Skeletal muscle tissue (tissue), 4 donors: ENCODE results near the gene DNAJC18. TPM values are rescaled to one million over a fixed set of nuclear protein-coding genes. Genes with fewer than 3 reads are reported as not detected.
"Not testable (repeated sequence)": the region's sequence is repeated elsewhere in the genome, so short reads cannot be mapped to it uniquely, and the experiment has no call there.

Experiments
- H3K27ac ChIP-seq: one replicate; pipeline ENCODE4 v1.7.0; 2013; ENCODE audit warnings: mild to moderate bottlenecking, low read depth, low read length, inconsistent platforms
- H3K27me3 ChIP-seq, 3 donors: one replicate each; pipeline ENCODE4 v1.7.0; 2013; ENCODE audit warnings: low read length in 3 of 3; ENCODE audit not compliant: control insufficient read depth in 3 of 3, insufficient read depth in 3 of 3
- H3K36me3 ChIP-seq, 3 donors: one replicate each; pipeline ENCODE4 v1.7.0; 2013; ENCODE audit warnings: low read length in 3 of 3; ENCODE audit not compliant: control insufficient read depth in 3 of 3, insufficient read depth in 3 of 3
- H3K4me1 ChIP-seq, 3 donors: one replicate each; pipeline ENCODE4 v1.7.0; 2013; ENCODE audit warnings: low read length in 3 of 3, mild to moderate bottlenecking in 3 of 3; ENCODE audit not compliant: control insufficient read depth in 3 of 3, insufficient read depth in 3 of 3
- H3K4me3 ChIP-seq, 3 donors: one replicate each; pipeline ENCODE4 v1.7.0; 2013; ENCODE audit warnings: low read length in 3 of 3
- H3K9ac ChIP-seq, 3 donors: one replicate each; pipeline ENCODE4 v1.7.0; 2013; ENCODE audit warnings: low read length in 3 of 3, mild to moderate bottlenecking in 3 of 3, moderate library complexity in 2 of 3, low read depth in 1 of 3
- H3K9me3 ChIP-seq, 3 donors: one replicate each; pipeline ENCODE4 v1.7.0; 2013; ENCODE audit warnings: low read length in 3 of 3; ENCODE audit not compliant: control insufficient read depth in 3 of 3
- total RNA-seq: library from RNA; depleted of rRNA; stranded (reverse); fragments of >200 nt; gene quantifications from one replicate; pipeline ENCODE4 v1.2.3, GENCODE V29; 2014
- donor health status: Osteomylitis.

The DNAJC18 gene
- total RNA-seq, 1 donor from 2014 or later: 16.2 TPM

DNA sequence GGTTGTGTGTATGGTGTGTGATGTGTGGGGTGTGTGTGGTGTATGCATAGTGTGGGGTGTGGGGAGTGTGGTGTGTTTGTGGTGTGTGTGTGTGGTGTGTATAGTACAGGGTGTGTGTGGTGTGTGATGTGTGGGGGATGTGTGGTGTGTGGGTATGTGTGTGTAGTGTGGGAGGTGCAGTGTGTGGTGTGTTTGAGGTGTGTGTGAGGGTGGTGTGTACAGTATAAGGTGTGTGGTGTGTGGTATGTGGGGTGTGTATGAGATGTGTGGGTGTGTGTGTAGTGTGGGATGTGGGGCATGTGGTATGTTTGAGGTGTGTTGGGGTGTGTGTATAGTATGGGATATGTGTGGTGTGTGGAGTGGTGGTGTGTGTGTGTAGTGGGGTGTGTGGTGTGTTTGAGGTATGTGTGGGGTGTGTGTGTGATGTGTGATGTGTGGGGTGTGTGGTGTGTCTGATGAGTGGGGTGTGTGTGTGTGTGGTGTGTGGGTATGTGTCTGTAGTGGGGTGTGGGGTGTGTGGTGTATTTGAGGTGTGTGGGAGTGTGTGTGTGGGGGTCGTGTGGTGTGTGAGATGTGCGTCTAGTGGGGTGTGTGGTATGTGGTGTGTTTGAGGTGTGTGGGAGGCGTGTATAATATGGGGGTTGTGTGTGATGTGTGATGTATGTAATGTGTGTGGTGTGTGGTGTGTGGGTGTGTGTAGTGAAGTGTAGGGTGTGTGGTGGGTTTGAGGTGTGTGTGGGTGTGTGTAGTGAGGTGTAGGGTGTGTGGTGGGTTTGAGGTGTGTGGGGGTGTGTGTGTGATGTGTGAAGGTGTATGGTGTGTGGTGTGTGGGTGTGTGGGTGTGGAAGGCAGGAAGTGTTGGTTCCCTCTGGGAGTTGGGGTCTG is 14.6 kb upstream of the DNAJC18 start:
- Histone ChIP-seq H3K9ac (no peak overlapping the region), H3K36me3 (peaks cover 0 to 3% (median 0%) of the 10 kb centered on the region in 3 donors), H3K4me1 (peaks cover 0 to 4% (median 0%) of the 10 kb centered on the region in 3 donors), H3K9me3 (no peaks in the 10 kb centered on the region), H3K4me3 (no peak overlapping the region), H3K27me3 (no peaks in the 10 kb centered on the region), H3K27ac (no peak overlapping the region)

DNA sequence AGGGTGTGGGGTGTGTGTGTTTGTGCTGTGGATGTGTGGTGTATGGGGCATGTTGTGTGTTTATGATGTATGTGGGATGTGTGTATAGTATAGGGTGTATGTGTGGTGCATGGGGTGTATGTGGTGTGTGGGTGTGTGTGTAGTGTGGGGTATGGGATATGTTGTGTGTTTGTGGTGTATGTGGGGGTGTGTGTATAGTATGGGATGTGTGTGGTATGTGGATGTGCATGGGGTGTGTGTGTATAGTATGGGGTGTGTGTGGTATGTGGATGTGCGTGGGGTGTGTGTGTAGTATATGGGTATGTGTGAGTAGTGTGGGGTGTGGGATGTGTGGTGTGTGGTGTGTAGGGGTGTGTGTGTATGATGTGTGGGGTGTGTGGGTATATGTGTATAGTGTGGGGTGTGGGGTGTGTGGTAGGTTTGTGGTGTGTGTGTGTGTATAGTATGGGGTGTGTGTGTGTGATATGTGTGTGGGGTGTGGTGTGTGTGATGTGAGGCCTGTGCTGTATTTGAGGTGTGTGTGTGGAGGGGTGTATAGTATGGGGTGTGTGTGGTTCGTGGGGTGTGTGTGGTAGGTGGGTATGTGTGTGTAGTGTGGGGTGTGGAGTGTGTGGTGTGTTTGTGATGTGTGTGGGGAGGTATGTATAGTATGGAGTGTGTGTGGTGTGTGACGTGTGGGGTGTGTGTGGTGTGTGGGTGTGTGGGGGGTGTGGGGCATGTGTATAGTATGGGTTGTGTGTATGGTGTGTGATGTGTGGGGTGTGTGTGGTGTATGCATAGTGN is 12.7 kb upstream of the DNAJC18 start:
- Histone ChIP-seq H3K4me1 (no peaks in the 10 kb centered on the region), H3K36me3 (peaks cover 0 to 2% (median 0%) of the 10 kb centered on the region in 3 donors), H3K27ac (no peak overlapping the region), H3K27me3 (no peaks in the 10 kb centered on the region), H3K4me3 (no peak overlapping the region), H3K9me3 (no peaks in the 10 kb centered on the region), H3K9ac (no peak overlapping the region)

DNA sequence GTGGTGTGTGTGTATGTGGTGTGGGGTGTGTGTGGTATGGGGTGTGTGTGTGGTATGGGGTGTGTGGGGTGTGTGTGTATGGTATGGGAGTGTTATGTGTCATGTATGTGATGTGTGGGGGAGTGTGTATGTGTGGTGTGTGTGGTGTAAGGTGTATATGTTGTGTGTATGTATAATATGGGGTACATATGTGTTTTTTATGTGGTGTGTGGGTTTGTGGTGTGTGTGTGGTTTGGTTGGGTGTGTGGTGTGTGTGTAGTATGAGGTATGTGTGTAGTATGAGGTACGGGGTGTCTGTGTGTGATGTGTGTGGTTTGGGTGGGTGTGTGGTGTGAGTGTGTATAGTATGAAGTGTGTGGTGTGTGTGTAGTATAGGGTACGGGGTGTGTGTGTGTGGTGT is 11.9 kb upstream of the DNAJC18 start:
- no peak overlapping the region for H3K9ac ChIP-seq
- no peak overlapping the region for H3K27ac ChIP-seq
- H3K4me1 ChIP-seq: no peaks in the 10 kb centered on the region
- H3K9me3 ChIP-seq: no peaks in the 10 kb centered on the region
- no peak overlapping the region for H3K4me3 ChIP-seq
- H3K36me3 ChIP-seq: no peaks in the 10 kb centered on the region
- H3K27me3 ChIP-seq: no peaks in the 10 kb centered on the region

DNA sequence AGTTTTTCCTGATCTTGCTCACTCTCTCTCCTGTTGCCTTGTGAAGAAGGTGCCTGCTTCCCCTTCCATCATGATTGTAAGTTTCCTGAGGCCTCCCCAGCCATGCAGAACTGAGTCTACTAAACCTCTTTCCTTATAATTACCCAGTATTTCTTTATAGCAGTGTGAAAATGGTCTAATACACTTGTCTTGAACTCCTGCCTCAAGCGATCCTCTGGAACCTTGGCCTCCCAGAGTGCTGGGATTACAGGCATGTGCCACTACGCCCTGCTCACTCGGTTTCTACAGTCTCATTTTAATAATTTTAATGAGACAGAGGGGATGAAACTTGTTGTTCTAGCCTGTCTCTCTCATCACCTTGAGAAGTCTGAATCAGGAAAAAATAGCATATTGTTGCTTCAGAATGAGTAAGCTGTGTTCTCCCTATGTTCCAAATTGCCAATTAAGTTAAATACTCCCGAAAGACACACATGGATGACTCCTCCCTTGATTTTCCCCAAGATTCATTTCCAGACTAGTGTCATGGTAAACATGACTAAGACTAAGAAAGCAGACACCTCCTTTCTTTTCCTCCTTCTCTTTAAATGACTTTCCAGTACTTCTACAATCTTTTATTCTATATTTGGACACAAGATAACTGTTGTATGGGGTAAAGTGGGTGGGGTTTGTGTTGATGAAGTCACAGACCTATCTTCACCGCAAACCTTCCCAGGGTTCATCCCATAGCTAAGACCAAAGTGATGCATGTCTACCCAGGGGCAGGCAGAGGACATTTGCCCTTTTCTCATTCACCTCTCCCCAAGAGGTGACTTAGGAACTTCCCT is 7.8 kb upstream of the DNAJC18 start:
- peaks cover 0 to 3% (median 0%) of the 10 kb centered on the region in 3 donors for H3K4me1 ChIP-seq
- H3K36me3 ChIP-seq: no peaks in the 10 kb centered on the region
- H3K4me3 ChIP-seq: no peak overlapping the region
- no peaks in the 10 kb centered on the region for H3K9me3 ChIP-seq
- H3K27me3 ChIP-seq: no peaks in the 10 kb centered on the region
- H3K27ac ChIP-seq: no peak overlapping the region
- H3K9ac ChIP-seq: no peak overlapping the region

GRCh38 chr5:139445325-139446170 is 6.2 kb upstream of the DNAJC18 start:
- Histone ChIP-seq H3K9me3 (no peaks in the 10 kb centered on the region), H3K27ac (no peak overlapping the region), H3K4me1 (peaks cover 0 to 3% (median 0%) of the 10 kb centered on the region in 3 donors), H3K36me3 (no peaks in the 10 kb centered on the region), H3K9ac (no peak overlapping the region), H3K4me3 (no peak overlapping the region), H3K27me3 (no peaks in the 10 kb centered on the region)

- Histone ChIP-seq H3K9me3 (no peaks in the 10 kb centered on the region), H3K4me1 (peaks cover 5 to 12% (median 5%) of the 10 kb centered on the region in 3 donors), H3K36me3 (no peaks in the 10 kb centered on the region), H3K4me3 (no peak overlapping the region), H3K27me3 (no peaks in the 10 kb centered on the region), H3K27ac (no peak overlapping the region), H3K9ac (no peak overlapping the region)
Measured at GRCh38 chr5:139443831-139444453, 4.6 kb upstream of the DNAJC18 start.

DNA sequence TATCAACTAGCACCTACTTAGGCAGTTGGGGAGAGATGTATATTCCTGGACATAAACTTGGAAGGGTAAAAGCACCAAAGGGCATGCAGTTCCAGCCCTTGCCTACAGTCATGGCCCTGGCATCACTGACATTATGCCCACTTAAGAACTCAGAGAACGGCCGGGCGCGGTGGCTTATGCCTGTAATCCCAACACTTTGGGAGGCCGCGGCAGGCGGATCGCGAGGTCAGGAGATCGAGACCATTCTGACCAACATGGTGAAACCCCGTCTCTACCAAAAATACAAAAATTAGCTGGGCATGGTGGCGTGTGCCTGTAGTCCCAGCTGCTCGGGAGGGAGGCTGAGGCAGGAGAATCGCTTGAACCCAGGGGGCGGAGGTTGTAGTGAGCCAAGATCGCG is 1.1 kb upstream of the DNAJC18 start:
- Histone ChIP-seq H3K36me3 (peaks cover 6 to 12% (median 7%) of the 10 kb centered on the region in 3 donors), H3K4me1 (peaks cover 10 to 19% (median 10%) of the 10 kb centered on the region in 3 donors)
- H3K27me3 ChIP-seq, H3K4me3 ChIP-seq, H3K27ac ChIP-seq, H3K9ac ChIP-seq, H3K9me3 ChIP-seq: not testable (repeated sequence)

- no peaks in the 10 kb centered on the region for H3K9me3 ChIP-seq
- peak overlapping the region; percentile 99 for H3K27ac ChIP-seq
- H3K4me1 ChIP-seq: peaks cover 10 to 16% (median 10%) of the 10 kb centered on the region in 3 donors
- peak overlapping the region; percentile 99 for H3K4me3 ChIP-seq
- peak overlapping the region; percentile 86 to 100 (median 98) for H3K9ac ChIP-seq
- H3K36me3 ChIP-seq: peaks cover 7 to 16% (median 9%) of the 10 kb centered on the region in 3 donors
- no peaks in the 10 kb centered on the region for H3K27me3 ChIP-seq
Measured at GRCh38 chr5:139438707-139439012, 665 bp downstream of the DNAJC18 start.

DNA sequence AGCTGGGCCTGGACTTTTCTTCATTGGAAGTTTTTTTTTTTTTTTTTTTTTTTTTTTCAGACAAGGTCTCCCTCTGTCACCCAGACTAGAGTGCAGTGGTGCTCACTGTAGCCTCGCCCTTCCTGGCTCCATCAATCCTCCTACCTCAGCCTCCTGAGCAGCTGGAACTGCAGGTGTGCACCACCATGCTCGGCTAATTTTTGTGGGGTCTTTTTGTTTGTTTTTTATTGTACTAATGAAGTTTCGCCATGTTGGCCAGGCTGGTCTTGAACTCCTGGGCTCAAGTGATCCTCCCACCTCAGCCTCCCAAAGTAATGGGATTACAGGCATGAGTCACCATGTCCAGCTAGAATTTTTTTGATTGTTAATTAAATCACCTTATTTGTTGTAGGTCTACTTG is 3.6 kb downstream of the DNAJC18 start:
- H3K4me1 ChIP-seq: peaks cover 10 to 16% (median 10%) of the 10 kb centered on the region in 3 donors
- H3K4me3 ChIP-seq: no peak overlapping the region
- no peaks in the 10 kb centered on the region for H3K9me3 ChIP-seq
- no peaks in the 10 kb centered on the region for H3K27me3 ChIP-seq
- no peak overlapping the region for H3K27ac ChIP-seq
- H3K9ac ChIP-seq: no peak overlapping the region
- H3K36me3 ChIP-seq: peaks cover 7 to 22% (median 14%) of the 10 kb centered on the region in 3 donors
